GM12872 (cell line): ENCODE measurements around the gene HJV.

Source experiments
- TF ChIP-seq, protein P1 (sequence below): IDR thresholded peaks from 3 replicates; pipeline ENCODE4 v1.5.1; 2011; ENCODE audit warnings: low read depth, mild to moderate bottlenecking, low read length, moderate library complexity; ENCODE audit not compliant: insufficient read depth

The HJV gene

DNA sequence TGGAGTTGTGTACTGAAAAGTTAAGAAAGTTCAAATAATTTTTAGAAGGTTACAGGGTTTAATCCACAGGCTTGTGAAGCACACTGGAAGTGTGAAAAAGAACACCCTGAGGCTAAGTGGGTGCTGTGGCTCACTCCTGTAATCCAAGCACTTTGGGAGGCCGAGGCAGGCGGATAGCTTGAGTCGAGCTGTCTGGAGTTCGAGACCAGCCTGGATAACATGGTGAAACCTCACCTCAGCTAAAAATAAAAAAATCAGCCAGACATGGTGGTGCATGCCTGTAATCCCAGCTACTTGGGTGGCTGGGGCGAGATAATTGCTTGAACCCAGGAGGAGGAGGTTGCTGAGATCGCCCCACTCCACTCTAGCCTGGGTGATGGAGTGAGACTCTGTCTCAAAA lies 35.0 kb downstream of the HJV start:
- TF ChIP-seq, protein P1, sequence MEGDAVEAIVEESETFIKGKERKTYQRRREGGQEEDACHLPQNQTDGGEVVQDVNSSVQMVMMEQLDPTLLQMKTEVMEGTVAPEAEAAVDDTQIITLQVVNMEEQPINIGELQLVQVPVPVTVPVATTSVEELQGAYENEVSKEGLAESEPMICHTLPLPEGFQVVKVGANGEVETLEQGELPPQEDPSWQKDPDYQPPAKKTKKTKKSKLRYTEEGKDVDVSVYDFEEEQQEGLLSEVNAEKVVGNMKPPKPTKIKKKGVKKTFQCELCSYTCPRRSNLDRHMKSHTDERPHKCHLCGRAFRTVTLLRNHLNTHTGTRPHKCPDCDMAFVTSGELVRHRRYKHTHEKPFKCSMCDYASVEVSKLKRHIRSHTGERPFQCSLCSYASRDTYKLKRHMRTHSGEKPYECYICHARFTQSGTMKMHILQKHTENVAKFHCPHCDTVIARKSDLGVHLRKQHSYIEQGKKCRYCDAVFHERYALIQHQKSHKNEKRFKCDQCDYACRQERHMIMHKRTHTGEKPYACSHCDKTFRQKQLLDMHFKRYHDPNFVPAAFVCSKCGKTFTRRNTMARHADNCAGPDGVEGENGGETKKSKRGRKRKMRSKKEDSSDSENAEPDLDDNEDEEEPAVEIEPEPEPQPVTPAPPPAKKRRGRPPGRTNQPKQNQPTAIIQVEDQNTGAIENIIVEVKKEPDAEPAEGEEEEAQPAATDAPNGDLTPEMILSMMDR = no peak

GRCh38 chr1:145985502-145986439 lies 35.8 kb downstream of the HJV start:
- TF ChIP-seq, protein P1 = no peak

DNA sequence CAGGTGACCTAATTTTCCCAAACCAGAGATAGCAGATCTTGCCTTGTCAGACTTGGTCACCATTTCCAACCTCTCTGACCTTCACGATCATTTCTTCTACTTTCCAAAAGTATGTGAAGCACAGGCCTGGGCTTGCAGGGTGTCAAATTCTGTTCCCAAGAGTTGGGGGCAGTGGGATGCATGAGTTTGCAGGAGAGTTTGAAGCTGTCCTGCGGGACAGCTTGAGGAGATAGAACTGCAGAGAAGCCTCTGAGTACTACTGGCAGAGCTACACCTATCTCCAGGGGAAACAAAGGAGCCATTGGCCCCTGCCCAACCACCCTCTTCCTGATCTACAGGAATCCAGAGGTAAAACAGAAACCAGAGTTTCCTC lies 36.4 kb downstream of the HJV start:
- TF ChIP-seq, protein P1 = no peak

DNA sequence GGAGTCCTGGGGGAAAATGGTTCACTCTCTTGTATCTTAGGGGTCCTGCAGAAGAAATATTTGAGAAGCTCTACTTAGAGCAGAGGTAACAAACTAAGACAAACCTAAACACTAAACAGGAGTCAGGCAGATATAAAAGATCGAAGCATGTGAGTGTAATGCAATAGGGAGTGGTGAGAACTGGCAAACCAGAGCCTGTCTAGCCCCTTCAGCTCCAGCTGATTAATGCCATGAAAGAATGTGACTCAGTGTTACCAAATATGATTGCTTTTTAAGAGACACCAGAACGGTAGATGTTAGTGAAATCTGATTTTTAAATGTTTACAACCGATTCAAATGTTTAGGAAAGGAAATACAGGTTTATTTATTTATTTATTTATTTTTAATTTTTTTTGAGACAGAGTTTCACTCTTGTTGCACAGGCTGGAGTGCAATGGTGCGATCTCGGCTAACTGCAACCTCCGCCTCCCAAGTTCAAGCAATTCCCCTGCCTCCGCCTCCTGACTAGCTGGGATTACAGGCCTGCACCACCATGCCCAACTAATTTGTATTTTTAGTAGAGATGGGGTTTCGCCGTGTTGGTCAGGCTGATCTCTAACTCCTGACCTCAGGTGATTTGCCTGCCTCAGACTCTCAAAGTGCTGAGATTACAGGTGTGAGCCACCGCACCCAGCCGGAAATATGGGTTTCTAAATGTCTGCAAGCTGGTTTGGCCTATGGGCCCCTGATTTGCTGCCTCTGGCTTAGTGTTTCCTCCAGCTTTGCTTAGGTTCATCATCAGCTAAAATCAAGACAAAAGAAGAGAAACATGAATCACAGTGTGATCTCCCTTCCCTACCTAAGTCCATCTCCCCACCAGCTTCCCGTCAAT lies 37.3 kb downstream of the HJV start:
- TF ChIP-seq, protein P1 = no peak

DNA sequence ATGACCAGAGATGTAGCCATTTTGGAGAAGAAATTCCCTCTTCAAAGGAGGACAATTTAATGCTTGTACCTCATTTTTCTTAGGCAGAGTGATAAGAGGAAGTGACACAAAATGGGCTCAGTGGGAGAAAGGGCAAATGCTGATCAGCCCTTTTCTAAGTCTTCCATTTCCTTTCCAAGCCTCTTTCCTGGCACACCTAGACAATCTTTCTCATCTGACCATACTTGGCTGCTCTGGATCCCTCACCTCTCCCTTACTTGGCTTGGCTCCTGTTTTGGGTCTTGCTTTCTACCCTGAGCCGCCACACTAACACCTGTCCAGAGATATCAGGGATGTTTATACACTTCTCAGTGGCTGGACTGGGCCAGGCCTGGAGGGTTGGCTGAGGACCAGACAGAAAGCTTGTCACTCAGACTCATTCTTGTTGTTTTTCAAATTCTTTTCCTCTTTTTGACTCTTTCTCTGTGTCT lies 38.3 kb downstream of the HJV start:
- TF ChIP-seq, protein P1 = no peak

DNA sequence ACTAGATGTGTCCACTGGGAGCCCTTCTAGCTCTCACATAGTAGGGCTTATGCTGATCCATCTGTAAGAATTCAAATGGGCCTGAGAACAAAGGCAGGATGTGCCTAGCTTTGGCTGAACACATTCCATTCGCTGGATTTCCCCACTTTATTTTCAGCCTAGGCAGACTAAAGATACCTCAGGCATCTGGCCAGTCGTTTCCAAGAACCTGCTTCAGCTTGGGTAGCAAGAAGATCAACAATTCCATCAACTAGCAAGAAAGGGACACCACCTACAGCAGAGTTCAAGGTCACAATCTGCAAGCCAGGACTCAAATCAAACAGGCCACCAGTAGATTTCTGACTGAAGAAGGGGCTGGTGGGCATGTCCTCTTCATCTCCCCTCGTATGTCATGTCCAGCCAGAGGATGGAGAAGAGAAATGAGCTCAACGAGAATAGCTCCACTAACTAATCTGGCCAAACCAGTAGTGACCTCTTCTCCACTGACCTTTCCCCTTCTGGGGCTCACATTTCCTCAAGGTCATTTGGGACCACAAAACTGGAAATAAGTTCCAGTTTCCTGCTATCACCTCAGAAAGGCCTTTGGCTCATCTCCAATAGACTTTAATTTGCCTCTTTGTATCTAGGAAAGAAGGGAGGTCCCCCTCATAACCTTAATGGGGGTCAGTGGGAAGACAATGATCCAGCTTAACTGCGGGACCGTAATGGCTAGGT lies 39.4 kb downstream of the HJV start:
- TF ChIP-seq, protein P1 = no peak
